HG02943 (cell line): Measurements from ENCODE around the gene GSK3B.
A peak's percentile ranks its signal among the peaks of the same experiment; 100 is the strongest.

Experiments used
- ATAC-seq: cut with Tn5 transposase; IDR thresholded peaks from one replicate; pipeline ENCODE4 v1.9.1; 2021; ENCODE audit warnings: mild to moderate bottlenecking, low read depth, moderate library complexity; ENCODE audit not compliant: unreplicated experiment

The GSK3B gene

DNA sequence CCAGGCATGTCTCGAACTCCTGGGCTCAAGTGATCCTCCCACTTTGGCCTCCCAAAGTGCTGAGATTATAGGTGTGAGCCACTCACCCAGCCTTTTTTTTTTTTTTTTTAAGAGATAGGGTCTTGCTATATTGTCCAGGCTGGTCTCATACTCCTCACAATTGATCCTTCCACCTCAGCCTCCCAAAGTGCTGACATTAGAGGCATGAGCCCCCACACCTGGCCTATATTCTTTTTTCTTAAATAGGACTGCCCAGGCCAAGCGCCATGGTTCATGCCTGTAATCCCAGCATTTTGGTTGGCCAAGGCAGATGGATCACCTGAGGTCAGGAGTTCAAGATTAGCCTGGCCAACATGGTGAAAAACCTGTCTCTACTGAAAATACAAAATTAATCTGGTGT is 299.8 kb downstream of the GSK3B start:
- ATAC-seq: no peak

DNA sequence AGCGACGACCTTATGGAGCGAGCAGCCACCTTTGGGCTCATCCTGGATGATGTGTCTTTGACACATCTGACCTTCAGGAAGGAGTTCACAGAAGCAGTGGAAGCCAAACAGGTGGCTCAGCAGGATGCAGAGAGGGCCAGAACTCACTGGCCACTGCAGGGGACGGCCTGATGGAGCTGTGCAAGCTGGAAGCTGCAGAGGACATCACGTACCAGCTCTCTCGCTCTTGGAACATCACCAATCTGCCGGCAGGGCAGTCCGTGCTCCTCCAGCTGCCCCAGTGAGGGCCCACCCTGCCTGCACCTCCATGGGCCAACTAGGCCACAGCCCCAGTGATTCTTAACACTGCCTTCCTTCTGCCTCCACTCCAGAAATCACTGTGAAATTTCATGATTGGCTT is 302.0 kb downstream of the GSK3B start:
- no peak for ATAC-seq

DNA sequence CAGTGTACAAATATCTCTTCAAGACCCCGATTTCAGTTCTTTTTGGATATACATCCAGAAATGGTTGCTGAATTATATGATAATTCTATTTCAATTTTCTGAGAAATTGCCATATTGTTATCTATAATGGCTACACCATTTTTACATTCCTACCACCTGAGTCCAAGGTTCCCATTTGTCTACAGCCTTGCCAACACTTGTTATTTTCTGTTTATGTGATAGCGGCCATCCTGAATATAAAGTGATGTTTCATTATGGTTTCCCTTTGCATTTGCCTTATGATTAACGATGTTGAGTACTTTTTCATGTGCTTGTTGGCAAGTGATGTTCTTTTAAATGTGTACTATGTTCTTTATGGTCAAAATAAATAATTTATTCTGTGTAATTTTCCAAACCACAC is 303.9 kb downstream of the GSK3B start:
- no peak for ATAC-seq

DNA sequence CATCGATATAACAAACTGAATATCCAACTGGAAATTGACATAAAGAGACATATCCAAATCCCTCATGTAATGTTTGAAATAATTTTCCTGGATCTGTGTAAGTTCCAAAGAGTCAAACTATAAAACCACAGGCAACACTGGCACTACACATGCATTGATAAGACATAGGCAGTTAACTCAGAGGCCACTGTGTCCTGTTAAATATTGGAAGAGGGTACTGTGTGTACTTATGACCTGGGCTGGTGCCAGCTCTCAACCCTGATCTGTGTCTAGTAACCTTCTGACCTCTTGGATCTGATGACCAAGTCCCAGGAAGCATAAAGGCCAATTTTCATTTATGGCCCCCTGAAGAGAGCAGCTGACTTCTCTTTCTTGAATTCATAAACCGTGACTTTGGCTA is 307.8 kb downstream of the GSK3B start:
- no peak for ATAC-seq

DNA sequence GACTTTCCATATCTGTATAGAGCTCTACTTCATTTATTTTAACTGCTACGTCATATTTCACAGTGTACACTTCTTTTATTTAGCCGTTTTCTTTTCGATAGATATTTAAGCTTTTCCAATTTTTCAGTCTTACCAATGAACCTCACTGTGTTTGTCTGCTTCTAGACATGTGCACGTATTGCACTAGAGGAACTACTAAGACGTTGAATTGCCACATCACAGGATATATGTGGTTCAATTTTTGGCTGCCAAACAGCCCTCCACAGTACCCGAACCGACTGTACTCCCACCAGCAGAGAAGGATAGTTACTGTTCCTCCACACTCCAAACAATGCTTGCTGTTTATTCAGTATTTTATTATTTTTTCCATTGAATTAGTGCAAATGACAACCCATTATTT is 310.4 kb downstream of the GSK3B start:
- no peak for ATAC-seq

DNA sequence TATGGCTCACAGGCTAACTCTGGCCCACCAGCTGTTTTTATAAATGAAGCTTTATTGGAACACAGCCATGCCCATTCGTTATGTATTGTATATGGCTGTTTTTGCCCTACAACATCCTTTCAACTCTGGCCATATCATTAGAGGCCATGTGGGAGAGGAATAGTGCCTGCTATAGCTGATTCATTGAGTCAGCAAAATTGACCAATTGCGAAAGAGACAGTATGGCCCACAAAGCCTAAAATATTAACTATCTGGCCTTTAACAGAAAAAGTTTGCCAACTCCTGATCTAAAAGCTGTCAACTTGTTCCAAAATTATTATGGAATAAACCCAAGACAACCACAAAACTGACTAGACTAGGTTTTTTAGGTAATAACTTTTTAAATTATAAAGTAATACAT is 311.0 kb downstream of the GSK3B start:
- no peak for ATAC-seq

DNA sequence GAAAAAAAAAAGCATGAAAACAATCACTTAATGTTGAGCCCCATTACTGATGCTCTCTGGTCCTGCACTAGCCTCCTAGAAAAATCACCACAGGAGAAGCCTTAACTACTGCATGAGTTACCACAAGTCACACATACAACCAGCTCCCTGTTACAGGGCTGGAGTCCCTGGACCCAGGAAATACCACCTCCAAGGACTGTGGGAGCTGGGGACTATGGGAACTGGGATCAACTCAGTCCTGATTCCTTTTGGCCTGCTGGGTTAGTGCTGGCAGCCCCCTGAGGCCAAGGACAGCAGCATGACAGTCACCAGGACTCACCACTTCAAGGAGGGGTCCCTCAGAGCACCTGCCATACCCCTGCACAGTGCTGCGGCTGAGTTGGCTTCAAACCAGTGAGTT is 311.8 kb downstream of the GSK3B start:
- ATAC-seq: no peak

DNA sequence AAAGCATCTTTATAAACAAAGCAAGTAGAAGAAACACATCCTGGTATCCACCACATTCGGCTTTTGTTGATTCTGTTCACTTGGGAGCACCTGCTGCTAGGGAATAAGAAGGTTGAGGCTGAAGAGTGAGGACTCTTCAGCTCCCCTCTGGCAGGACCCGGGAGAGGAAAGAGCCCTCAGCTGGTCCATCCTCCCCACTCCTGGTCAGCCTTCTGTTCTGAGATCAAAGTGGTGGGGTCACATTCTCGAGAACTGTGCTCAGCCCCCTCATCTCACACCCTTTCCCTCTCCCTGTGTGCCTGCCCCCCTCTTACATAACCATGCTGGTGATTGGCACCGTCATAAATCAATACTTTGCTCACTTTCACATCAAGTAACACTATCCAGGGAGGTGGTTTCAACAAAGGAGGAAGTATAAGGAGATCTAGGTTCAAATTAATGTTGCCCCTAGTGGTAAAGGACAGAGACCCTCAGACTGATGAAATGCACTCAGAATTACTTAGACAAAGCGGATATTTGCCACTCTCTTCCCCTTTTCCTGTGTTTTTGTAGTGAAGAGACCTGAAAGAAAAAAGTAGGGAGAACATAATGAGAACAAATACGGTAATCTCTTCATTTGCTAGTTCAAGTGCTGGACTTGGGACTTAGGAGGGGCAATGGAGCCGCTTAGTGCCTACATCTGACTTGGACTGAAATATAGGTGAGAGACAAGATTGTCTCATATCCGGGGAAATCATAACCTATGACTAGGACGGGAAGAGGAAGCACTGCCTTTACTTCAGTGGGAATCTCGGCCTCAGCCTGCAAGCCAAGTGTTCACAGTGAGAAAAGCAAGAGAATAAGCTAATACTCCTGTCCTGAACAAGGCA is 312.7 kb downstream of the GSK3B start, which contains the start of gene NR1I2:
Gene NR1I2, plus strand, starts transcription at position 772 of the 869 bp plus-strand sequence.
- ATAC-seq: no peak

DNA sequence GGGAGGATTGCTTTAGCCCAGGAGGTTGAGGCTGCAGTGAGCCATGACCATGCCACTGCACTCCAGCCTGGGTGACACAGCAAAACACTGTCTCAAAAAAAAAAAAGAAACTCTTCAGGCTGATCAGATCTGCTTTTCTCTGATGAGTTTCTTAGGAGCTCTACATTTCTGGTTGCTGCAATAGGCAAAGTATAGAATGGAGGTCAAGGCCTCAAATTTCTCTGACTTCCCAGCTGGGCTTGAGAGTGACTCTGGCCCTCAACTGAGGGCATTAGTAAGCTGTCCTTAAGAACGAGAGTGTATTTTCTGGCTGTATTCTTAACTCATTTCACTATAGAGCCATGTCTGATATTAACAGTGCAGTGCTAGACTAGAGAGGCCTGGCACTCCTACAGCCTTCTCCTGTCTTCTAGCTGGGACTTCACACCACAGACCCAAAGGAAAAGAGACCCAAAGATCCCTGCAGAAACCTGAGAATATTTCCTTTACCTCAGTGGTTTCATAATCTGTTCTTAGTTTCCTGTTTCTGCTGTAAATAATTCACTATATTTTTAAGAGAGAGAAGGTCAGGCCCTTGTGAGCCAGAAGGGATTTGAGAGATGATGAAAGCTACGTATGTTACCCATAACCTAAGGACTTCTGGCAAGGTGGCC is 314.4 kb downstream of the GSK3B start:
- ATAC-seq: peak; percentile 83

DNA sequence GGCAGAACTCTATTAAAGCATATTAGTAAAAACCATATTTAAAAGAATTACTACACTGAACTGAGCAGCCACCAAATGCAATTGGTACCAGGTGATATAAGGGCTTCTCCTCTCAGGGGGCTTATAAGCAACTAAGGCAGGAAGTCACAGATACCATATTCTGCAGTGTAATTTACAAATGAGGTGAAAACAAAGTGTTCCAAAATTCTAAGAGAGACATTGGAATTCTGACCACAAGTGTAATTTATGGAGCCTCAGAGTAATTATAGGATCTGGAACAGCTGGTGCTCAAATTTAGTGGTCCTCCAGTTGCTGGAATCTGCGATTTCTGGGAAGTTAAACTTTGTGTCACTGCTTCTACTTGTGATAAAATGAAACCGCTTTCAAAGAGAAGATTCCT is 315.4 kb downstream of the GSK3B start:
- no peak for ATAC-seq

DNA sequence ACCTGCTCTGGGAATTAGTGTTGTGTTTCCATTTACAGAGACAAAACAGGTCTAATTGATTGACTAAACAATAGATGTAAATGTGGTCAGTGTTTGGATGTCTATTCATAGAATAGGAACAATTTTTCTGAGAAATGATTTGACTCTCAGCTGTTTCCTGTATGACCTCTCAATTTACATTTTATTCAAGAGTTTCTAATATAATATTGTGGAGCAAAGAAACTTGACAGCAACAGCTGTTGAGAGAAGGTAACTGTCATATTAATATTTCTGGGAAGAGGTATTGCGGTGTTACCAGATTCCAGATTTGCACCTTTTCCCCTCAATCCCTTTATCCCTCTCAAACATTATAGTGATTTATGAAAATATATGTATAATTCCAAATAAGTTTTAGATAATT is 316.1 kb downstream of the GSK3B start:
- no peak for ATAC-seq

DNA sequence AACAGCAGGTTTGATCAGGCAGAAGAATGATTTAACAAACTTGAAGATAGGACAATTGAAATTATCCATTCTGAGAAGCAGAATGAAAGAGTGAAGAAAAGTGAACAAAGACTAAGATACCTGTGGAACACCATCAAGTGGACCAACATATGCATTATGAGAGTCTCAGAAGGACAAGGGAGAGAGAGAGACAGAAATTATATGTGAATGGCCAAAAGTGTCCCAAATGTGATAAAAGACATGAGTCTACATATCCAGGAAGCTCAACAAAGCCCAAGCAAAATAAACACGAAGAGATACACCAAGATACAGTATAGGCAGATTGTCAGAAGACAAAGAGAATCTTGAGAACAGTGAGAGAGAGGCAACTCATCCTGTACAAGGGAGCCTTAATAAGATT is 317.9 kb downstream of the GSK3B start:
- ATAC-seq: no peak

DNA sequence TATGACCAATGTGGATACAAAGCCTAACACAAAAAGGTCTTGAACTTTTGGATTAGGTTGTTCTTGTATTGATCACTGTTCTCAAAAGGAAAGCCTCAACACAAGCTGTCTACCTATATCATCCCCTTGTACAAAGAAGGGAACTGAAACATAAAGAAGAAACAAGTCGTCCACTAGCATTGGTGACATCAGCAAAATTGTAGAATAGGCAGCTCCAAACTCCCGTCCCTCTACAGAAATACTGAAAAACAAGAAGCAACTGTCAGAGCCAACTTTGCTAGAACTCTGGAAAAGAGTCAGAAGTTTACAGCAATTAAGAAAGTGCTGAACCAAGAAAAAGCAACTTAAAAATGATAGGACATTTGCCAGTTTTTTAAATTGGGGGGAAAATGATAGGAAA is 319.8 kb downstream of the GSK3B start:
- peak; percentile 80 for ATAC-seq
